HepG2 (cell line): ENCODE measurements around the gene NAT10. TPM values are rescaled to one million over a fixed set of nuclear protein-coding genes. Genes with fewer than 3 reads are reported as not detected.

Source experiments
- BCLAF1 ChIP-seq: fragments of 450-650 bp; IDR thresholded peaks from 2 replicates; pipeline ENCODE4 v1.6.1; 2017; ENCODE audit warnings: mild to moderate bottlenecking
- HOXA7 ChIP-seq: sonication (generic); formaldehyde crosslinking; IDR thresholded peaks from 2 replicates; pipeline ENCODE4 v1.8.1; 2022; ENCODE audit warnings: mild to moderate bottlenecking, missing genetic modification reagents, moderate library complexity
- MAFG ChIP-seq: sonication (generic); formaldehyde crosslinking; IDR thresholded peaks from 2 replicates; pipeline ENCODE4 v1.5.1; 2020; ENCODE audit warnings: mild to moderate bottlenecking, missing genetic modification reagents
- PATZ1 ChIP-seq: sonication (generic); formaldehyde crosslinking; IDR thresholded peaks from 2 replicates; pipeline ENCODE4 v1.4.0; 2020; ENCODE audit warnings: missing genetic modification reagents
- POLR2AphosphoS5 ChIP-seq: IDR thresholded peaks from 2 replicates; pipeline ENCODE4 v1.6.1; 2012; ENCODE audit warnings: low read depth, low read length
- TARDBP ChIP-seq: sonication (generic); formaldehyde crosslinking; IDR thresholded peaks from 2 replicates; pipeline ENCODE4 v1.8.0; 2022; ENCODE audit warnings: mild to moderate bottlenecking, missing genetic modification reagents
- TOE1 ChIP-seq: sonication (generic); formaldehyde crosslinking; IDR thresholded peaks from 2 replicates; pipeline ENCODE4 v1.4.0; 2020; ENCODE audit warnings: mild to moderate bottlenecking, missing genetic modification reagents
- ZNF235 ChIP-seq: sonication (generic); formaldehyde crosslinking; IDR thresholded peaks from 2 replicates; pipeline ENCODE4 v1.8.1; 2023; ENCODE audit warnings: mild to moderate bottlenecking, missing genetic modification reagents, borderline replicate concordance
- ZNF792 ChIP-seq: IDR thresholded peaks from 2 replicates; pipeline ENCODE4 v1.6.1; 2016
- polyA plus RNA-seq, 8 experiments: library from polyadenylated mRNA; depleted of rRNA in 3 of 8; stranded (reverse) in 7 of 8; unstranded in 1 of 8; fragments of >200 nt; fragmentation: Illumina TruSeq in 4 of 8; extraction: Trizol in 4 of 8; gene quantifications; 2 replicates each; pipeline versions ENCODE4 v1.2.1 to v1.2.3, GENCODE V29; 2011 to 2016; ENCODE audit warnings: low read depth in 4 of 8, missing spikeins in 1 of 8, mixed read lengths in 1 of 8; ENCODE audit not compliant: insufficient read depth in 1 of 8
- total RNA-seq, 5 experiments: library from RNA; depleted of rRNA; stranded (reverse); fragments of >200 nt; fragmentation: Illumina TruSeq; extraction: Trizol; gene quantifications; 2 replicates each; pipeline ENCODE4 v1.2.3, GENCODE V29; 2016; ENCODE audit warnings: low read depth in 1 of 5

NAT10 gene
- total and polyA plus RNA-seq, 2 of the 13 experiments (the other 11 are each of a cell fraction or from before 2014, with no cell fraction given) = 33.9 to 51.9 TPM

DNA sequence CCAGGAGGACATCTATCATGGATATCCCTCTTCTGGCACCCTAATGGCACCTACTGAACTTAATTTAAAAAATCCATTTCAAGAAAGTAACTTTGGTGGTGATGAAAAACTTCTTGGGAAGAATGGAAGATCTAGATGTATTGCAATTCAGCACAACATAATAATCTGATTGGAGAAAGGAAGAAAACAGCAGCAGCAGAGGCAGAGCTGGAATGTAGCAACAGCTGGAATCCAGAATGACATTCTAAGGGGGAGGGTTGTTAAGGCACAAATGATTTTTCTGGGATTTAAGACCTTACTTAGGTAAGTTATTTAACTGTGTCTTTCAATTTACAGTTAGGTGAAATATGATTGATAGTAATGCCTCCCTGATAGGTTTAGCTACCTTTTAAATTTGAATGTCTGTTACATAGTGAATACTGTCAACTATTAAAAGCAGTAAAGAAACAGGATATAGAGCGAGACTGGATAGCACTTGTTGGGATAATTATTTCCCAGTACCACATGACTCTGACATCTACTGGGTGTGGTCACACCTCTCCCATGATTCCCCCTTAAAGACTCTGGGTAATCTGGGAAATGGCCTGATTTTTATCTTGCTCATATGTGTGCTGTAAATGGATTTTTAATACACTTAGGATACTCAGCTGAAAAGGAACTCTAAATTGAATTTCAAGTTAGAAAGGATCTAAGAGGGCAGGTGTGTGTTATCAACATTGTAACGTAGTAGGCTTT, 42.2 kb upstream of the NAT10 start (continued):
- no peak for TF ChIP-seq PATZ1 (CRISPR knock-in tag)
- no peak for TF ChIP-seq MAFG (CRISPR knock-in tag)
- TF ChIP-seq ZNF792 (CRISPR knock-in tag) = no peak
- no peak for TF ChIP-seq POLR2AphosphoS5
- no peak for TF ChIP-seq ZNF235 (CRISPR knock-in tag)
- no peak for TF ChIP-seq HOXA7 (CRISPR knock-in tag)
- no peak for TF ChIP-seq TOE1 (CRISPR knock-in tag)
- no peak for TF ChIP-seq BCLAF1
- no peak for TF ChIP-seq TARDBP (CRISPR knock-in tag)
